GM18907 (cell line): ENCODE results near the gene ARHGEF7.
"Not testable (repeated sequence)": the region's sequence is repeated elsewhere in the genome, so short reads cannot be mapped to it uniquely, and the experiment has no call there.

Experiments used
- ATAC-seq: cut with Tn5 transposase; IDR thresholded peaks from one replicate; pipeline ENCODE4 v1.9.1; 2021; ENCODE audit warnings: mild to moderate bottlenecking, moderate library complexity; ENCODE audit not compliant: unreplicated experiment

ARHGEF7 gene

GRCh38 chr13:111251646-111252445 is 136.7 kb downstream of the ARHGEF7 start:
- no peak for ATAC-seq

- no peak for ATAC-seq
Observed at GRCh38 chr13:111252446-111253364, 137.6 kb downstream of the ARHGEF7 start.

DNA sequence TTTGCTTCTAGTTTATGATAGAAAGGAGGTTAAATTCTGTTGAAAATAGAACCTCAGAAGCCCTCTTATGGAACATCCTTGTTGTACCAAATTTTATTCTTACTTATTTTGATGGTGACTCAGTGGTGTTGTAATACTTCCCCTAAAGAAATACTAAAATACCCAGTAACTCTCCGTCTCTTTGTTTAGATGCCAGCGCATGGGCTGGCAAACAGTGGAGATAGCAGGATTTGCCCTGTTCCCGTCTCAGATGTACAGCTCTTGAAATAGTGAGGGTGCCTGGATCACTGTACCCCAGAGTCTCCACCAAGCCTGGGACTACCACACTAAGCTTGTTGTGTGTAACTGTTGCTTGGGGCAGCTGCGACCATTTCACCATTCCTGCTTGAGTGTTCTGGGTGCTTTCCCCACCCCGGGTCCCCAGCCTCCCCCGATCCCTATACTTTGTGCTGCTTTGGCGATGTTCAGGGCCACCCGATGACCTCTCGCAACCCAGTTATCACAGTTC is 138.3 kb downstream of the ARHGEF7 start:
- no peak for ATAC-seq

- ATAC-seq: no peak
Observed at GRCh38 chr13:111255228-111255790, 140.2 kb downstream of the ARHGEF7 start.

- no peak for ATAC-seq
Observed at GRCh38 chr13:111256458-111256857, 141.3 kb downstream of the ARHGEF7 start.

DNA sequence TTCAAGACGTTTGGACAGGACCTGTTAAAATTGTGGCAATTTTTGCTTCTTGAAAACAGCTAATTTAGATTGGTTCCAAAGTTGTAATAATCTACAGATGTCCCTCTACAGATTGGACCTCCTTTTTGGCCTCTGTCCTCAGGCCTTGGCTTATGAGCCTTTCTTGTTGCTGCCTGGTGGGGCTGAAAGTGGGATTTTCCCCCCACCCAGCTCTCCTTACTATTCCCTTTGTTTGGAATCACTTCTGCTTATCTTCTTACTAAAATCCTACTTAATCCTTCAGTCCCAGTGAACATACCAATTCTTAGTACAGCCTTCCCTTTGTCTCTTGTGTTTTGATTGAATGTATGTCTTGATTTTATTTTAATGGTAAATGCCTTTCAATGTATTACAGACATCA is 141.8 kb downstream of the ARHGEF7 start:
- no peak for ATAC-seq

DNA sequence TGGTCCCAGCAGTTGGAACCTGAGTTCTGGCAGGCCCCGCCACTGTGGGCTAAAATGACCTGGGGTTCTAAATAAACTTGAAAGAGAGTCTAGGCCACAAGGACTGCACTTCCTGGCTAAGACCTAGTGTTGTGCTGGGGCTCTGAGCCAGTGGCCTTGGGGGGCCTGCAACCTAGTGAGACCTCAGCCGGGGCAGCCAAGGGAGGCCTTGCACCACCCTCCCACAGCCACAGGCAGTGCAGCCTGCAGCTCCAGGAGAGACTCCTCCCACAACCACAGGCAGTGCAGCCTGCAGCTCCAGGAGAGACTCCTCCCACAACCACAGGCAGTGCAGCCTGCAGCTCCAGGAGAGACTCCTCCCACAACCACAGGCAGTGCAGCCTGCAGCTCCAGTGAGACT is 142.8 kb downstream of the ARHGEF7 start:
- not testable (repeated sequence) for ATAC-seq

- no peak for ATAC-seq
Observed at GRCh38 chr13:111258637-111259036, 143.5 kb downstream of the ARHGEF7 start.

DNA sequence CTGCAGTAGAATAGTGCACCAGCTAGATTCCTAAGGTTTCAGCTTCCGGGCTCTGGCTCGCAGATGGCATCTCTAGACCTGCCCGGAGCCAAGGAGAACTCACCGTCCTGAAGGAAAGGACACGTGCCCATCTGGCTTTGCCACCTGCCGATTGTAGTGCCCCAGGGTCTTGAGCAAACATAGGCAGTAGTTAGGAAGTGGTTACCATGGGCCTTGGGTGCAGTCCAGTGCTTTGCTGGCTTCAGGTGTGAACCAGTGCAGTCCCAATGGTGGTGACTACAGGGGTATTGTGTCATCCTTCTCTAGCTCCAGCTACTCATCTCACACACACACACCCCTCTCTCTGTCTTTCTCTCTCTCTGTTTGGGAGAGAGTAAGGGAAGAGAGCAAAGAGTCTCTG is 143.9 kb downstream of the ARHGEF7 start:
- ATAC-seq: no peak

- ATAC-seq: no peak
Observed at GRCh38 chr13:111261326-111261725, 146.2 kb downstream of the ARHGEF7 start.

- ATAC-seq: no peak
Observed at GRCh38 chr13:111262281-111262680, 147.2 kb downstream of the ARHGEF7 start.

- ATAC-seq: no peak
Observed at GRCh38 chr13:111262715-111263114, 147.6 kb downstream of the ARHGEF7 start.

GRCh38 chr13:111263566-111263965 is 148.5 kb downstream of the ARHGEF7 start:
- no peak for ATAC-seq

- ATAC-seq: no peak
Observed at GRCh38 chr13:111265006-111265700, 150.0 kb downstream of the ARHGEF7 start.

- ATAC-seq: no peak
Observed at GRCh38 chr13:111265701-111266035, 150.6 kb downstream of the ARHGEF7 start.

- no peak for ATAC-seq
Observed at GRCh38 chr13:111267205-111267604, 152.1 kb downstream of the ARHGEF7 start.

DNA sequence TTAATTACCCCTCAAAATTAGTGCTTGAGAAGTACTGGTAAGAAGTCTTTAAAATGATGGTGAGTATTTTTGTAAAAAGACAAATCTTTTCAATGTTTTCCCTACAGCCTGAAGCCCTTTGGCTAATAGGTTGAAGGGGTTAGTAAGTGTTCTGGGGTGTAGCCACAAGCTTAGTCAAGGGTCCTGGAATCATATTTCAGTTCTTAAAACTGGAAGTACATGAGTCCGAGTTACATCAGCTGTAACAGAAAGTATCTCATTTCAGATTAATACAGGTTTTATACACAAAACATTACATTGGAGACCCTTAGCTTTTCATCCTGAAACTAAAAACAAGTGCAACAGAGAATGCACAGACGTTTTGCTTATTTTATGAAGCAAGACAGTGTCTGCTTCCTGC is 152.7 kb downstream of the ARHGEF7 start:
- no peak for ATAC-seq

GRCh38 chr13:111269508-111269907 is 154.4 kb downstream of the ARHGEF7 start:
- ATAC-seq: no peak

DNA sequence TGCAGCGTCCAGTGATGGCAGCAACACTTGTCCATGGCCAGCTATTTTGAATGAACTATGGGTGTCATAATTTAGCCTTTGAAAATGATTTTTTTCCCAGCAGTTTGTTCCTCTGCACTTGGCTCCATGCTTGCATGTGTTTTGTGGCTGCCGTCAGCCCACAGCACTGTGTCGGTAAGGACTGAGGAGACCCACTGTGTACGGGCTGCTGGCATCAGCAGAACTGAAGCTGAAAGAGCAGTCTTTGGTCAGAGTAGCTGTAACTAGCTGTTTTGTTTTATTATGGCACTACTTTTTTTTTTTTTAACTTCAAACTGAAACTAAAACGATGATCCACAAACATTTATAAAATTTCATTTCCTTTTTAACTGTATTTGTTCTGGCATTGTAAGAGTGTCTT is 155.0 kb downstream of the ARHGEF7 start:
- no peak for ATAC-seq

GRCh38 chr13:111270765-111271698 is 155.9 kb downstream of the ARHGEF7 start:
- no peak for ATAC-seq
